Suprapubic skin (tissue), 4 donors: Measurements from ENCODE around the gene IFNA5.

Experiments
- CTCF ChIP-seq, 2 donors: fragments of 200-600 bp in 1 of 2; fragments of 450-650 bp in 1 of 2; sonication (generic) in 1 of 2; IDR thresholded peaks; one replicate each; pipeline ENCODE4 v1.5.1; 2016 to 2019; ENCODE audit warnings: antibody characterized with exemption in 2 of 2, mild to moderate bottlenecking in 1 of 2, moderate library complexity in 1 of 2
- EP300 ChIP-seq: sonication (generic); formaldehyde crosslinking; IDR thresholded peaks from one replicate; pipeline ENCODE4 v1.6.1; 2017; ENCODE audit warnings: antibody characterized with exemption
- POLR2A ChIP-seq, 2 donors: fragments of 450-650 bp; IDR thresholded peaks; one replicate each; pipeline ENCODE4 v1.6.1; 2017; ENCODE audit warnings: antibody characterized with exemption in 2 of 2, mild to moderate bottlenecking in 2 of 2, moderate library complexity in 2 of 2
- POLR2AphosphoS5 ChIP-seq, 3 donors: sonication (generic); formaldehyde crosslinking; IDR thresholded peaks; one replicate each; pipeline ENCODE4 v1.6.1; 2017; ENCODE audit warnings: antibody characterized with exemption in 3 of 3

- TF ChIP-seq CTCF (IDR thresholded peaks at IDR 0.05) (no peak), POLR2AphosphoS5 (IDR thresholded peaks at IDR 0.05) (no peak), POLR2A (IDR thresholded peaks at IDR 0.05) (no peak), EP300 (no peak)
Measured at GRCh38 chr9:21268347-21268657, 36.8 kb downstream of the IFNA5 start.
